BE2C (cell line): Measurements from ENCODE around the gene CLEC19A.

Experiments used
- DNase-seq: peaks from one replicate; pipeline ENCODE4 v3.0.0-alpha.2; 2020
- H3K27me3 ChIP-seq: fragments of 250-450 bp; sonication (Bioruptor Pico); 2 replicates; pipeline ENCODE4 v1.5.1; 2020; ENCODE audit warnings: mild to moderate bottlenecking
- H3K36me3 ChIP-seq: fragments of 250-450 bp; sonication (Bioruptor Pico); 2 replicates; pipeline ENCODE4 v1.5.1; 2020; ENCODE audit warnings: mild to moderate bottlenecking
- H3K4me1 ChIP-seq: fragments of 250-450 bp; sonication (Bioruptor Pico); 2 replicates; pipeline ENCODE4 v1.5.1; 2020
- H3K4me3 ChIP-seq: 2 replicates; pipeline ENCODE4 v1.5.1; 2011; ENCODE audit warnings: low read depth, low read length
- H3K9me3 ChIP-seq: fragments of 250-450 bp; sonication (Bioruptor Pico); 2 replicates; pipeline ENCODE4 v1.5.1; 2020
- TF ChIP-seq, protein P1 (sequence below): IDR thresholded peaks from 2 replicates; pipeline ENCODE4 v1.5.1; 2012; ENCODE audit warnings: mild to moderate bottlenecking, low read depth, low read length

CLEC19A gene

DNA sequence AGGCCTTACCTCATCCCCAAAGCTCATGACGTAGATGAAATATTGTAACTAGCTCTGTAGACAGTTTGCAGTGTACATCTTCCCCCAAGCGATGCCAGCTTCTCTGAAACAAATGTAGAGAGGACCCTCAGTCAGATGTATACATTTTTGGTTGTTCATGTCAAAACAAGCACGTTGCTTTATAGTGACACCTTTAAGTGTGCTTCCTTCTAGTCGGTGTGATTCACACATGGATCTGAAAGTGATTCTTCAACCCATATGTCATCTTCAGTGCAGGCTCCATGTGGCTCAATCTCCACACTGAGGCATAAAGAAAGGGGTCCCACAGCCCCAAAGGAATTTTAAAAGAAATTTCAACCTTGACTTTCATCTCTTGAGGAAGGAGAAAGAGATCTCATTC lies 30.9 kb upstream of the CLEC19A start:
- Histone ChIP-seq H3K27me3 (no peaks in the 10 kb centered on the region), H3K4me3 (no peak overlapping the region), H3K4me1 (no peaks in the 10 kb centered on the region), H3K36me3 (no peaks in the 10 kb centered on the region), H3K9me3 (no peaks in the 10 kb centered on the region)
- TF ChIP-seq, protein P1, sequence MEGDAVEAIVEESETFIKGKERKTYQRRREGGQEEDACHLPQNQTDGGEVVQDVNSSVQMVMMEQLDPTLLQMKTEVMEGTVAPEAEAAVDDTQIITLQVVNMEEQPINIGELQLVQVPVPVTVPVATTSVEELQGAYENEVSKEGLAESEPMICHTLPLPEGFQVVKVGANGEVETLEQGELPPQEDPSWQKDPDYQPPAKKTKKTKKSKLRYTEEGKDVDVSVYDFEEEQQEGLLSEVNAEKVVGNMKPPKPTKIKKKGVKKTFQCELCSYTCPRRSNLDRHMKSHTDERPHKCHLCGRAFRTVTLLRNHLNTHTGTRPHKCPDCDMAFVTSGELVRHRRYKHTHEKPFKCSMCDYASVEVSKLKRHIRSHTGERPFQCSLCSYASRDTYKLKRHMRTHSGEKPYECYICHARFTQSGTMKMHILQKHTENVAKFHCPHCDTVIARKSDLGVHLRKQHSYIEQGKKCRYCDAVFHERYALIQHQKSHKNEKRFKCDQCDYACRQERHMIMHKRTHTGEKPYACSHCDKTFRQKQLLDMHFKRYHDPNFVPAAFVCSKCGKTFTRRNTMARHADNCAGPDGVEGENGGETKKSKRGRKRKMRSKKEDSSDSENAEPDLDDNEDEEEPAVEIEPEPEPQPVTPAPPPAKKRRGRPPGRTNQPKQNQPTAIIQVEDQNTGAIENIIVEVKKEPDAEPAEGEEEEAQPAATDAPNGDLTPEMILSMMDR = no peak
- no peak for DNase-seq

DNA sequence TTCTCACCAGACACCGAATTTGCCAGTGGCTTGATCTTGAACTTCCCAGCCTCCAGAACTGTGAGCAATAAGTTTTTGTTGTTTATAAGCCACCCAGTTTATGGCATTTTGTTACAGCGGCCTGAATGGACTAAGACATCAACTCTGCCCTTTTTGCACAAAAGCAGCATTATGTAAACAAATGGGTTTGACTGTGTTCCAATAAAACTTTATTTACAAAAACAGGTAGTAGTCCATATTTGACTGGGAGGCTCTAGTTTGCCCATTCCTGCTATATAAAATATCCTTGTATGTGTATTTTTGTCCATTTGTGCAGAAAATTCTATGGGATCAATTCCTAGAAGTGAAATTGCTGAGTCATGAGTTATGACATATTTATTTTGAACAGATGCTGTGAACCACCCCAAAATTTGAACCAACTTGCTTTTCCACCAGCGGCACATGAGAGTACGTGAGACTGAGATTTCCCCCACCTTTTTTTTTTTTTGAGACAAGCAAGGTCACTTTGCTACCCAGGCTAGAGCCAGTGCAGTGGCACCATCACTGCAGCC lies 21.3 kb upstream of the CLEC19A start:
- TF ChIP-seq, protein P1 = no peak
- Histone ChIP-seq H3K36me3 (no peaks in the 10 kb centered on the region), H3K4me3 (no peak overlapping the region), H3K9me3 (no peaks in the 10 kb centered on the region; the same call in 1 of the 2 replicates), H3K4me1 (no peaks in the 10 kb centered on the region), H3K27me3 (no peaks in the 10 kb centered on the region)
- DNase-seq = no peak

DNA sequence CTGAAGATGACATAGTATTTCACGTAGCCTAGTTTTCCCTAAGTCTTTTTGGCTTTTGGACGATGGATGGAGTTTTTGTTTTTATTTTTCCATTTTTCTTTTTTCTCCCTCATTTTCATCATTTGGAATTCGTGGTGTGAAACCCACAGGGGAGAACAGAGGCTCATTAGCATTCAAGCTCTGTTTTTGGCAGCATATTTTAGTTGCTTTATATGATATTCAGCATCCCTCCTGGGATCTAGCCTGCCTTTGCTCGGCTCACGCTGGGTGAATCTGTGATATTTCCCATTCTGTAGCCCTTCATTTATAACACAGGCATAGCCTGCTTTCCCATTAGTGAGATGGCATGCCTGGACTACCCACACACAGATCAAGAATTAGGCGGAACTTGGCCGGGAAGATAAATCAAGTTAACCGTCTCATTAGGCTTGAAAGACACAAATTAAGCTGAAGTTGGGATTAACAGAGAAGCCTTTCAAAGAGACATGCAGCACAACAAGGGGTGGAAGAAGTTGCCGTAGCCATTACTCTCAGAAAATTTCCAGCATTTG lies 20.1 kb upstream of the CLEC19A start:
- H3K9me3 ChIP-seq = no peaks in the 10 kb centered on the region; the same call in 1 of the 2 replicates
- H3K36me3 ChIP-seq = no peaks in the 10 kb centered on the region
- H3K4me3 ChIP-seq = no peak overlapping the region
- H3K27me3 ChIP-seq = no peaks in the 10 kb centered on the region
- TF ChIP-seq, protein P1 = no peak
- no peaks in the 10 kb centered on the region for H3K4me1 ChIP-seq
- DNase-seq = no peak

DNA sequence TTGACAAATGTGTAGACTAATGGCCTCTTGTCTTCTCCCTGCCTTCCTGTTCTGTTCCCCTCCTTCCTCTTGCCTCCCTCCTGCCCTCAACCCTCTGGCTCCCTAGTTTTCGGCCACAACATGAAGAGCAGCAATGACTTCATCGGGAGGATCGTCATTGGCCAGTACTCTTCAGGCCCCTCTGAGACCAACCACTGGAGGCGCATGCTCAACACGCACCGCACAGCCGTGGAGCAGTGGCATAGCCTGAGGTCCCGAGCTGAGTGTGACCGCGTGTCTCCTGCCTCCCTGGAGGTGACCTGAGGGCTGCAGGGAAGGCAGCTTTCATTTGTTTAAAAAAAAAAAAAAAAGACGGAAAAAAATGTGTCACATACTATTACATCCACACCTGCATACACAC lies 18.8 kb upstream of the CLEC19A start:
- DNase-seq = no peak
- H3K27me3 ChIP-seq = no peaks in the 10 kb centered on the region
- H3K4me3 ChIP-seq = no peak overlapping the region
- TF ChIP-seq, protein P1 = no peak
- no peaks in the 10 kb centered on the region for H3K36me3 ChIP-seq
- no peaks in the 10 kb centered on the region for H3K4me1 ChIP-seq
- no peaks in the 10 kb centered on the region; the same call in 1 of the 2 replicates for H3K9me3 ChIP-seq

DNA sequence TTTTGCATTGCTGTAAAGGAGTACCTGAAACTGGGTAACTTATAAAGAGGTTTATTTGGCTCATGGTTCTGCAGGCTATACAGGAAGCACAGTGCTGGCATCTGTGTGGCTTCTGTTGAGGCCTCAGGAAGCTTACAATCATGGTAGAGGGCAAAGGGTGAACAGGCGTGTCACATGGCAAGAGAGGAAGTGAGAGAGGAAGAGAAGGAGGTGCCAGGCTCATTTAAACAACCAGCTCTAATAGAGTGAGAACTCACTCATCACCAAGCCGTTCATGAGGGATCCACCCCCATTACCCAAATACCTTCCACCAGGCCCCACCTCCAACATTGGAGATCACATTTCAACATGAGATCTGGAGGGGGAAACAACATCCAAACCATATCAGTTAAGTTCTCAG lies 16.4 kb upstream of the CLEC19A start:
- TF ChIP-seq, protein P1 = no peak
- no peaks in the 10 kb centered on the region for H3K36me3 ChIP-seq
- DNase-seq = no peak
- no peaks in the 10 kb centered on the region for H3K4me1 ChIP-seq
- H3K9me3 ChIP-seq = no peaks in the 10 kb centered on the region; the same call in 1 of the 2 replicates
- no peak overlapping the region for H3K4me3 ChIP-seq
- no peaks in the 10 kb centered on the region for H3K27me3 ChIP-seq

DNA sequence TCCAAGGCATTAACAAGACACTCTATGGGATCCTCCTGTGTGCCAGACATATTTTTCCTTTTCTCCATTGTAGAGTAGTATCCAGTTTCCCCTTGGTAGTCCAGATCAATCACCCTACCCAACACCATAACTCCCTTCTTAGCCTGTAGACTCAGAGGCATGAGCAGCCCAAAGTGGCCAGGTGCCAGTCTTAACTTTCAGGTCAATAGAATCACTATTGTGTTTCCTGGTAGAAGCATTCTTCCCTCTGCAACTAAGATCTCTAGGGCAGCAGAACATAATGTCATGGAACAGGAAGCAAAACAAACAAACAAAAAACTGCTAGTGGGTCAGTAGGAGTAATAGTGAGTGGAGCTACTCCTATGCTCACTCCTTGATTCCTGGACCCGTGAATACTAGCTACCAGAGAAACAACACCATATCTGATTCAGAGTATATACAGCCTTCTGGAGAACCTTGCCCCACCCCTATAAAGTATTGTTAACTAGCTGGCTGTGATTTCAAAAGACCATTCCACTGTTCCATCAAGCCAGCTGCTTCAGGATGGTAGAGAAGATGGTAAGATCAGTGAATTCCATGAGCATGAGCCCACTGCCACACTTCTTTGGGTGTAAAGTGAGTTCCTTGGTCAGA lies 11.2 kb upstream of the CLEC19A start:
- no peaks in the 10 kb centered on the region for H3K36me3 ChIP-seq
- DNase-seq = no peak
- TF ChIP-seq, protein P1 = no peak

More for the DNA sequence above, 11.2 kb upstream of the CLEC19A start:
- Histone ChIP-seq H3K9me3 (no peaks in the 10 kb centered on the region), H3K4me1 (no peaks in the 10 kb centered on the region), H3K27me3 (no peaks in the 10 kb centered on the region), H3K4me3 (no peak overlapping the region)
